H7 (cell line): ENCODE data around the gene ATP13A2. TPM values are rescaled to one million over a fixed set of nuclear protein-coding genes. Genes with fewer than 3 reads are reported as not detected.
"Not testable (repeated sequence)": the region's sequence is repeated elsewhere in the genome, so short reads cannot be mapped to it uniquely, and the experiment has no call there.

Source experiments
- DNase-seq: peaks from one replicate; pipeline ENCODE4 v3.0.0; 2012
- H3K27me3 ChIP-seq: 2 replicates; pipeline ENCODE4 v1.6.0; 2011; ENCODE audit warnings: mild to moderate bottlenecking, low read length; ENCODE audit not compliant: control insufficient read depth, insufficient read depth
- H3K36me3 ChIP-seq: replicated peaks from 2 replicates; pipeline ENCODE4 v1.5.1; 2011; ENCODE audit warnings: low read length; ENCODE audit not compliant: control insufficient read depth, insufficient read depth
- H3K4me3 ChIP-seq: 2 replicates; pipeline ENCODE4 v1.5.1; 2011; ENCODE audit warnings: low read depth, mild to moderate bottlenecking, control low read depth, low read length, moderate library complexity; ENCODE audit not compliant: insufficient read depth
- total RNA-seq: library from RNA; depleted of rRNA; stranded (reverse); fragments of >200 nt; shearing (Covaris generic); gene quantifications from 2 replicates; pipeline ENCODE4 v1.2.3, GENCODE V29; 2014

The ATP13A2 gene
- total RNA-seq, 1 experiment from 2014 or later, result 162 TPM

DNA sequence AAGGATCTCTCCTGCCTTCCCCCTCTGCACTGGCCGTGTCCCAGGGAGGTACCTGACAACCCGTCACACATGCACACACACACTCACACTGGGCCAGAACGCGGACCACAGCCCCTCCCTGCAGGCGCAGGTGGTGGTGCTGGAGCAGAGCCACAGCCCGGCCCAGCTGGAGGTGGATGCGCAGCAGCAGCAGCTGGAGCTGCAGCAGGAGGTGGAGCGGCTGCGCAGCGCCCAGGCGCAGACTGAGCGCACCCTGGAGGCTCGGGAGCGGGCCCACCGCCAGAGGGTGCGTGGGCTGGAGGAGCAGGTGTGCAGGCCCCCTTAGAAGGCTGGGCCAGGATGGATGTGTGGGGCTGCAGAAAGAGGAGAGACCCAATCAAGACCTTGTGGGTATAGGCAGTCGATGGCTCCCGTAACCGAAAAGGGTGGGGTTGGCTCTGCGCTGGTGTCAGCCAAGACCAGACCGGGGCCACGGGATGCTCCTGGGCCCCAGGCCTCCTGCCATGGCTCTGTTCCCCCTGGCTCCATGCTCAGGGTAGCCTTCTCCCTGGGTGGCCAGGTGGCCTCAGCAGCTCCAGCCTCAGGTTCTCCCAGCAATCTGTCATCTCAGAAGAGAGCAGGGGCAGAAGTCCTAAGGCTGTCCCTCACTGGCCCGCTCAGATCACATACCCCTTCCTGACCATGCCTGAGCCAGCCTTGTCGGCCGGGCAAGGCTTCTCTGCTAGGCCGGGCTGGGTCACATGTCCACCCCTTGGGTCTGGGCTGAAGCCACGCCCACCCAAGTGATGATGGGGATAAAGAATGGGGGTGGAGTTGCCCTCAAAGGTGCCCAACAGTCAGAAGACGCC is 40.2 kb downstream of the ATP13A2 start:
- DNase-seq, result peak; percentile 92
- Histone ChIP-seq H3K27me3 (no peaks in the 10 kb centered on the region), H3K36me3 (peaks cover 5% of the 10 kb centered on the region), H3K4me3 (no peak overlapping the region)

GRCh38 chr1:16970132-16970910 is 41.4 kb downstream of the ATP13A2 start:
- no peaks in the 10 kb centered on the region for H3K27me3 ChIP-seq
- DNase-seq, result no peak
- no peak overlapping the region for H3K4me3 ChIP-seq
- peaks cover 8% of the 10 kb centered on the region for H3K36me3 ChIP-seq

GRCh38 chr1:16969651-16970050 is 42.1 kb downstream of the ATP13A2 start:
- DNase-seq, result no peak

GRCh38 chr1:16969057-16969611 is 42.6 kb downstream of the ATP13A2 start:
- peaks cover 9% of the 10 kb centered on the region for H3K36me3 ChIP-seq
- peak; percentile 80 for DNase-seq
- H3K27me3 ChIP-seq, result no peaks in the 10 kb centered on the region
- H3K4me3 ChIP-seq, result no peak overlapping the region

More at GRCh38 chr1:16969651-16970050, 42.1 kb downstream of the ATP13A2 start:
- no peaks in the 10 kb centered on the region for H3K27me3 ChIP-seq
- peaks cover 9% of the 10 kb centered on the region for H3K36me3 ChIP-seq
- no peak overlapping the region for H3K4me3 ChIP-seq

DNA sequence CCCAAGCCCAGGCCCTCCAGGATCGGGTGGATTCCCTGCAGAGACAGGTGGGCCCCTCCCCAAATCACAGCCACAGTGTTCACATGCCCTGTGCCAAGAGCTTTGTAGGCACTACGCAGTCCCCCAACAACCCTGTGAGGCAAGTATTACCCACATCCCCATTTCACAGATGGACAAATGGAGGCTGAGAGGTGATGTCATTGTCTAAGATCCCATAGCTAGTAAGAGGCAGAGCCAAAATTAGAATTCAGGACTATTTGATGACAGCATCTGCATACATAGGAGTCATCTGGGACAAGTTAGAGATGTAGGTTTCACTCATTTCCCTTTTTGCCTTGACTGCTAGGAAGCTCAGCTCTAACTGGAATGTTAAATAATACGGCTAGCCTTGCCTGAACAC is 43.4 kb downstream of the ATP13A2 start:
- Histone ChIP-seq H3K36me3 (peaks cover 9% of the 10 kb centered on the region), H3K4me3 (no peak overlapping the region), H3K27me3 (no peaks in the 10 kb centered on the region)
- no peak for DNase-seq

GRCh38 chr1:16967962-16968361 is 43.8 kb downstream of the ATP13A2 start:
- H3K36me3 ChIP-seq, result peaks cover 8% of the 10 kb centered on the region
- no peaks in the 10 kb centered on the region for H3K27me3 ChIP-seq
- DNase-seq, result no peak
- no peak overlapping the region for H3K4me3 ChIP-seq

- H3K4me3 ChIP-seq, result no peak overlapping the region
- peaks cover 8% of the 10 kb centered on the region for H3K36me3 ChIP-seq
- H3K27me3 ChIP-seq, result no peaks in the 10 kb centered on the region
- no peak for DNase-seq
Measured at GRCh38 chr1:16967095-16967575, 44.6 kb downstream of the ATP13A2 start.

GRCh38 chr1:16966282-16966681 is 45.4 kb downstream of the ATP13A2 start:
- no peak overlapping the region for H3K4me3 ChIP-seq
- H3K27me3 ChIP-seq, result no peaks in the 10 kb centered on the region
- DNase-seq, result no peak
- H3K36me3 ChIP-seq, result peaks cover 8% of the 10 kb centered on the region

GRCh38 chr1:16965486-16966067 is 46.2 kb downstream of the ATP13A2 start:
- Histone ChIP-seq H3K36me3 (peaks cover 8% of the 10 kb centered on the region), H3K27me3 (no peaks in the 10 kb centered on the region), H3K4me3 (no peak overlapping the region)
- no peak for DNase-seq

DNA sequence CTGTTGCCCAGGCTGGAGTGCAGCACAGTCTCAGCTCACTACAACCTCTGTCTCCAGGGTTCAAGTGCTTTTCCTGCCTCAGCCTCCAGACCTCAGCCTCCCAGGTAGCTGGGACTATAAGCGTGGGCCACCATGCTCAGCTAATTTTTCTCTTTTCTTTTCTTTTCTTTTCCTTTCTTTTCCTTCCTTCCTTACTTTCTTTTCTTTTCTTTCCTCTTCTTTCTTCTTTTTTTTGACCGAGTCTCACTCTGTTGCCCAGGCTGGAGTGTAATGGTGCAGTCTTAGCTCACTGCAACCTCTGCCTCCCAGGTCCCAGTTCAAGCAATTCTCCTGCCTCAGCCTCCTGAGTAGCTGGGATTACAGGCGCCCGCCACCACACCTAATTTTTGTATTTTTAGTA is 47.6 kb downstream of the ATP13A2 start:
- not testable (repeated sequence) for H3K36me3 ChIP-seq, DNase-seq, H3K4me3 ChIP-seq, H3K27me3 ChIP-seq

DNA sequence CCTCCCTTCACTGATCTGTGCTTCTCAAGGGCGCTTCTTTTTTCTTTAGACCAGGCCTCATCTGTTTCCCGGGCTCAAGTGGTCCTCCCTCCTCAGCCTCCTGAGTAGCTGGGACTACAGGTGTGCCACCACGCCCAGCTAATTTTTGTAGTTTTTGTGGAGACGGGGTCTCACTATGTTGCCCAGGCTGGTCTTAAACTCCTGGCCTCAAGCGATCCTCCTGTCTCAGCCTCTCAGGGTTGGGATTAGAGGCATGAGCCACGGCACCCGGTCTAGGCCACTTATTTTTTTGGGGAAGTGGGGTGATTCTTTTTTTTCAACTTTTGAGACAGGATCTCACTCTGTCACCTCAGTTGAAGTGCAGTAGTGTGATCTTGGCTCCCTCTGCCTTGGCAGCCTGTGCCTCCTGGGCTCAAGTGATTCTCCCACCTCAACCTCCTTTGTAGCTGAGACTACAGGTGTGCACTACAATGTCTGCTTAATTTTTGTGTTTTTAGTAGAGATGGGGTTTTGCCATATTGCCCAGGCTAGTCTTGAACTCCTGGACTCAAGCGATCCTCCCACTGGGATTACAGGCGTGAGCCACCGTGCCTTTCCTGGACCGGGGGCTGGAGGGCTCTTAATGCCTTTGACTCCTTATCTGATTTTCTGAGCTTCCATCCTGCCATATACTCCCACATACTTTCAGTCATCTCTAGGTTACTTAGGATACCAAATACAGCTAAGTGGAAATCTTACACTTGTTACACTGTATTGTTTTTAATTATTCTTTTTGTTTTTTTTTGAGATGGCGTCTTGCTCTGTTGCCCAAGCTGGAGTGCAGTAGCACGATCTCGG is 50.2 kb downstream of the ATP13A2 start:
- Histone ChIP-seq H3K36me3 (peaks cover 10% of the 10 kb centered on the region), H3K27me3 (no peaks in the 10 kb centered on the region), H3K4me3 (peak overlapping the region; percentile 34; the same call in 1 of the 2 replicates)
- no peak for DNase-seq

- H3K27me3 ChIP-seq, result no peaks in the 10 kb centered on the region
- H3K36me3 ChIP-seq, result peaks cover 12% of the 10 kb centered on the region
- peak; percentile 95 for DNase-seq
- H3K4me3 ChIP-seq, result peak overlapping the region; percentile 34; the same call in 1 of the 2 replicates
Measured at GRCh38 chr1:16960560-16961296, 51.0 kb downstream of the ATP13A2 start.

DNA sequence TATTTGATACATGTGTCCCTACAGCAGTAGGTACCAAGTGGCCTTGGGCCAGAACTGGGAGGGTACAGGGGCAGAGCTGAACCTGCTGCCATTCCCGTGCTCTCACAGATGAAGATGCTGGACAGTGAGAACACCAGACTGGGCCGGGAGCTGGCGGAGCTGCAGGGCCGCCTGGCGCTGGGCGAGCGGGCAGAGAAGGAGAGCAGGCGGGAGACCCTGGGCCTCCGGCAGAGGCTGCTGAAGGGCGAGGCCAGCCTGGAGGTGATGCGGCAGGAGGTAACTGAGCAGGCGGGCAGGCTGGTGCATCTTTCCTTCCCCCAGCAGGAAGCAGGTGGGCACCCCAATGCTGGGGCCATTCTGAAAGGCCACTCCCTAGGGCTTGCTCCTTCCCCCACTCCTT is 53.3 kb downstream of the ATP13A2 start:
- DNase-seq, result no peak
- Histone ChIP-seq H3K4me3 (no peak overlapping the region), H3K36me3 (peaks cover 18% of the 10 kb centered on the region), H3K27me3 (no peaks in the 10 kb centered on the region)
